ENCODE measurements around the gene BOC. TPM values are rescaled to one million over a fixed set of nuclear protein-coding genes. Genes with fewer than 3 reads are reported as not detected.

Gene BOC
- total and polyA plus RNA-seq, 2 of the 13 experiments (the other 11 are each of a cell fraction or from before 2014, with no cell fraction given): 0.04 TPM; not detected in 1

GRCh38 chr3:113304856-113305540 is 93.6 kb downstream of the BOC start:
- Histone ChIP-seq H2AFZ (ENCODE audit: low read length) (no peak overlapping the region), H3K9ac (ENCODE audit: insufficient read depth, low read depth, low read length) (no peak overlapping the region), H3K27ac (ENCODE audit: extremely low read length, insufficient read depth, low read length) (no peak overlapping the region), H3K36me3 (replicated peaks in 1 of 2; ENCODE audit: control insufficient read depth in 1 of 2, insufficient read depth in 2 of 2, low read length in 2 of 2) (no peaks in the 10 kb centered on the region), H3K27me3 (ENCODE audit: control insufficient read depth in 1 of 2, insufficient read depth in 2 of 2, low read length in 2 of 2) (no peaks in the 10 kb centered on the region), H3K79me2 (ENCODE audit: insufficient read depth, low read length) (no peaks in the 10 kb centered on the region), H3K4me1 (ENCODE audit: insufficient read depth, low read length) (no peaks in the 10 kb centered on the region), H4K20me1 (ENCODE audit: insufficient read depth, low read length) (no peaks in the 10 kb centered on the region), H3K4me2 (ENCODE audit: low read depth, low read length) (no peak overlapping the region), H3K4me3 (replicated peaks in 1 of 3; ENCODE audit: insufficient read depth in 1 of 3, low read depth in 2 of 3, low read length in 3 of 3) (no peak overlapping the region), H3K9me3 (ENCODE audit: low read length) (no peaks in the 10 kb centered on the region)
- FAIRE-seq: no peak
- POLR2A ChIA-PET: no interaction called here
- CTCF ChIA-PET (ENCODE audit: low intra/inter-chr PET ratio, low total read pairs): no interaction called here
- no peak for ATAC-seq
- TF ChIP-seq ZNF160 (CRISPR knock-in tag; IDR thresholded peaks at IDR 0.05): no peak
- TF ChIP-seq, protein P1, sequence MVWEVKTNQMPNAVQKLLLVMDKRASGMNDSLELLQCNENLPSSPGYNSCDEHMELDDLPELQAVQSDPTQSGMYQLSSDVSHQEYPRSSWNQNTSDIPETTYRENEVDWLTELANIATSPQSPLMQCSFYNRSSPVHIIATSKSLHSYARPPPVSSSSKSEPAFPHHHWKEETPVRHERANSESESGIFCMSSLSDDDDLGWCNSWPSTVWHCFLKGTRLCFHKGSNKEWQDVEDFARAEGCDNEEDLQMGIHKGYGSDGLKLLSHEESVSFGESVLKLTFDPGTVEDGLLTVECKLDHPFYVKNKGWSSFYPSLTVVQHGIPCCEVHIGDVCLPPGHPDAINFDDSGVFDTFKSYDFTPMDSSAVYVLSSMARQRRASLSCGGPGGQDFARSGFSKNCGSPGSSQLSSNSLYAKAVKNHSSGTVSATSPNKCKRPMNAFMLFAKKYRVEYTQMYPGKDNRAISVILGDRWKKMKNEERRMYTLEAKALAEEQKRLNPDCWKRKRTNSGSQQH (CRISPR knock-in tag; IDR thresholded peaks at IDR 0.05; ENCODE audit: low read depth): no peak
- no peak for TF ChIP-seq BCL6 (CRISPR knock-in tag; IDR thresholded peaks at IDR 0.05)
- TF ChIP-seq, protein P2, sequence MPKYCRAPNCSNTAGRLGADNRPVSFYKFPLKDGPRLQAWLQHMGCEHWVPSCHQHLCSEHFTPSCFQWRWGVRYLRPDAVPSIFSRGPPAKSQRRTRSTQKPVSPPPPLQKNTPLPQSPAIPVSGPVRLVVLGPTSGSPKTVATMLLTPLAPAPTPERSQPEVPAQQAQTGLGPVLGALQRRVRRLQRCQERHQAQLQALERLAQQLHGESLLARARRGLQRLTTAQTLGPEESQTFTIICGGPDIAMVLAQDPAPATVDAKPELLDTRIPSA (CRISPR knock-in tag; IDR thresholded peaks at IDR 0.05; ENCODE audit: borderline replicate concordance): no peak
- WGBS (ENCODE audit: low lambda C conversion rate): 43% methylated on average over 4 of the region's 7 CpGs
- no peak for DNase-seq (ENCODE audit: low spot score)
- no TSS peak for BruUV-seq (replicated peaks)
- intact Hi-C loops (cut with micrococcal nuclease; ENCODE audit: unreplicated experiment): no loop called here
- in situ Hi-C loops (cut with HindIII; ENCODE audit: extremely low pct_ligation_motif_present, low pct_unique_long_range_greater_than_20kb): no loop called here

- TF ChIP-seq MAFF (IDR thresholded peaks at IDR 0.05; ENCODE audit: low read depth, low read length): peak; percentile 42; the same call in 1 of the 2 replicates
- TF ChIP-seq ZNF232 (CRISPR knock-in tag; IDR thresholded peaks at IDR 0.05; ENCODE audit: borderline replicate concordance): no peak
- TF ChIP-seq ZNF12 (CRISPR knock-in tag; IDR thresholded peaks at IDR 0.05): no peak
- TF ChIP-seq MAFK (conservative IDR thresholded peaks at IDR 0.05 in 1 of 2, IDR thresholded peaks at IDR 0.05 in 1 of 2; ENCODE audit: low read length in 2 of 2): peak; percentile 48 to 71; a peak in 3 of 4 replicates
- Histone ChIP-seq H3K27me3 (ENCODE audit: control insufficient read depth in 1 of 2, insufficient read depth in 2 of 2, low read length in 2 of 2) (no peaks in the 10 kb centered on the region), H3K4me2 (ENCODE audit: low read depth, low read length) (no peak overlapping the region), H3K36me3 (replicated peaks in 1 of 2; ENCODE audit: control insufficient read depth in 1 of 2, insufficient read depth in 2 of 2, low read length in 2 of 2) (no peaks in the 10 kb centered on the region), H3K4me3 (replicated peaks in 1 of 3; ENCODE audit: insufficient read depth in 1 of 3, low read depth in 2 of 3, low read length in 3 of 3) (no peak overlapping the region), H3K9ac (ENCODE audit: insufficient read depth, low read depth, low read length) (no peak overlapping the region), H3K9me3 (ENCODE audit: low read length) (no peaks in the 10 kb centered on the region), H2AFZ (ENCODE audit: low read length) (no peak overlapping the region), H3K4me1 (ENCODE audit: insufficient read depth, low read length) (no peaks in the 10 kb centered on the region), H4K20me1 (ENCODE audit: insufficient read depth, low read length) (no peaks in the 10 kb centered on the region), H3K79me2 (ENCODE audit: insufficient read depth, low read length) (no peaks in the 10 kb centered on the region), H3K27ac (ENCODE audit: extremely low read length, insufficient read depth, low read length) (no peak overlapping the region)
- no TSS peak for BruUV-seq (replicated peaks)
- WGBS (ENCODE audit: low lambda C conversion rate): 19% methylated on average over 1 of the region's 1 CpG
- DNase-seq (ENCODE audit: low spot score) (no peak), ATAC-seq (no peak), FAIRE-seq (no peak)
- ChIA-PET POLR2A (no interaction called here), CTCF (ENCODE audit: low intra/inter-chr PET ratio, low total read pairs) (no interaction called here)
- in situ Hi-C loops (cut with HindIII; ENCODE audit: extremely low pct_ligation_motif_present, low pct_unique_long_range_greater_than_20kb): no loop called here
- intact Hi-C loops (cut with micrococcal nuclease; ENCODE audit: unreplicated experiment): no loop called here
Observed at GRCh38 chr3:113310960-113311359, 99.6 kb downstream of the BOC start.

Data from HepG2 (cell line).